Peyer's patch (tissue), 4 donors: ENCODE data around the gene POR.

Experiments used
- CTCF ChIP-seq, 6 experiments: fragments of 450-650 bp in 4 of 6; fragments of 200-600 bp in 2 of 6; sonication (generic) in 1 of 6; IDR thresholded peaks; one replicate each; pipeline ENCODE4 v1.5.1; 2017 to 2019; ENCODE audit warnings: antibody characterized with exemption in 6 of 6, mild to moderate bottlenecking in 3 of 6, moderate library complexity in 1 of 6
- POLR2A ChIP-seq, 2 donors: fragments of 450-650 bp; IDR thresholded peaks; one replicate each; pipeline ENCODE4 v1.5.1; 2017; ENCODE audit warnings: antibody characterized with exemption in 2 of 2, mild to moderate bottlenecking in 2 of 2, moderate library complexity in 2 of 2

DNA sequence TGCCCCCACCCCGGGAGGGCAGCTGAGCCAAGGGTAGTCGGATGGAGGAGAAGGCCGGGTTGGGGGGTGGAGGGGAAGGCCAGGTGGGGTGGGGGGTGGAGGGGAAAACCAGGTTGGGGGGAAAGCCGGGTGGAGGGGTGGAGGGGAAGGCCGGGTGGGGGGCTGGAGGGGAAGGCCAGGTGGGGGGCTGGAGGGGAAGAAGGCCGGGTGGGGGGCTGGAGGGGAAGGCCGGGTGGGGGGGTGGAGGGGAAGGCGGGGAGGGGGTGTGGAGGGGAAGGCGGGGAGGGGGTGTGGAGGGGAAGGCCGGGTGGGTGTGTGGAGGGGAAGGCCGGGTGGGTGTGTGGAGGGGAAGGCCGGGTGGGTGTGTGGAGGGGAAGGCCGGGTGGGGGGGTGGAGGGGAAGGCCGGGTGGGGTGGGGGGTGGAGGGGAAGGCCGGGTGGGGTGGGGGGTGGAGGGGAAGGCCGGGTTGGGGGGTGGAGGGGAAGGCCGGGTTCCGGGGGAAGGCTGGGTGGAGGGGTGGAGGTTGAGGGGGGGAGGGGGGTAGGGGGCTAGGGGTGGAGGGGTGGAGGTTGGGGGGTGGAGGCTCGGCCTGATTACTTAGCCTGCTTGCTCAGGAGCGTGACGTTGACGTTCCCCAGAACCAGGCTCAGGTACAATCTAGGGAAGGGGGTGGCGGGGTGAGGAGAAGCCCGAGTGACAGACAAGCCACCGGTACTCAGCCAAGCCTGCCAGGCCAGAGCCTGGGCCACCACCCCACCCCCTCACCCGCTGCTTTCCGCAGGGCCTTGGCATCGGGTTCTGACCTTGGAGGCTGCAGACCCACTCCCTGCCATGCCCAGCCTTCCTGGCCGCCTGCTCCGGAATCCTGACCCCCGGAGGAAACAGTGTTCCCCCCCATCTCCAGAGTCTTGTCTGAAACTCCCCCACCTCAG, 73.9 kb downstream of the POR start:
- TF ChIP-seq CTCF (IDR thresholded peaks at IDR 0.05), result no peak
- no peak for TF ChIP-seq POLR2A (IDR thresholded peaks at IDR 0.05)
